Stimulated activated naive CD8-positive, alpha-beta T cell treated with anti-CD3 and anti-CD28 coated beads, Interleukin-15, amount 100 ng/mL, for 72 hours (primary cell): ENCODE data around the gene SERP1.
A peak's percentile ranks its signal among the peaks of the same experiment; 100 is the strongest.

Experiments
- ATAC-seq: fragments of 150-1000 bp; cut with Tn5 transposase; 2 replicates; pipeline ENCODE4 v1.10.0; 2021; ENCODE audit warnings: mild to moderate bottlenecking, moderate library complexity
- DNase-seq, 2 donors: peaks; one replicate each; pipeline ENCODE4 v3.0.0; 2021 to 2022
- H3K27ac Mint-ChIP-seq, 2 donors: one replicate each; pipeline ENCODE4 v1.8.0; 2022; ENCODE audit warnings: mild to moderate bottlenecking in 2 of 2, mixed read lengths in 2 of 2, moderate library complexity in 2 of 2
- H3K27me3 Mint-ChIP-seq: one replicate; pipeline ENCODE4 v1.8.0; 2022; ENCODE audit warnings: mixed read lengths
- H3K4me1 Mint-ChIP-seq: one replicate; pipeline ENCODE4 v1.8.0; 2022; ENCODE audit warnings: mild to moderate bottlenecking, mixed read lengths
- H3K4me3 Mint-ChIP-seq, 2 donors: one replicate each; pipeline ENCODE4 v1.8.0; 2022; ENCODE audit warnings: mild to moderate bottlenecking in 2 of 2, mixed read lengths in 2 of 2, moderate library complexity in 1 of 2
- H3K9me3 Mint-ChIP-seq, 2 donors: one replicate each; pipeline ENCODE4 v1.8.0; 2022; ENCODE audit warnings: mixed read lengths in 2 of 2

SERP1 gene

DNA sequence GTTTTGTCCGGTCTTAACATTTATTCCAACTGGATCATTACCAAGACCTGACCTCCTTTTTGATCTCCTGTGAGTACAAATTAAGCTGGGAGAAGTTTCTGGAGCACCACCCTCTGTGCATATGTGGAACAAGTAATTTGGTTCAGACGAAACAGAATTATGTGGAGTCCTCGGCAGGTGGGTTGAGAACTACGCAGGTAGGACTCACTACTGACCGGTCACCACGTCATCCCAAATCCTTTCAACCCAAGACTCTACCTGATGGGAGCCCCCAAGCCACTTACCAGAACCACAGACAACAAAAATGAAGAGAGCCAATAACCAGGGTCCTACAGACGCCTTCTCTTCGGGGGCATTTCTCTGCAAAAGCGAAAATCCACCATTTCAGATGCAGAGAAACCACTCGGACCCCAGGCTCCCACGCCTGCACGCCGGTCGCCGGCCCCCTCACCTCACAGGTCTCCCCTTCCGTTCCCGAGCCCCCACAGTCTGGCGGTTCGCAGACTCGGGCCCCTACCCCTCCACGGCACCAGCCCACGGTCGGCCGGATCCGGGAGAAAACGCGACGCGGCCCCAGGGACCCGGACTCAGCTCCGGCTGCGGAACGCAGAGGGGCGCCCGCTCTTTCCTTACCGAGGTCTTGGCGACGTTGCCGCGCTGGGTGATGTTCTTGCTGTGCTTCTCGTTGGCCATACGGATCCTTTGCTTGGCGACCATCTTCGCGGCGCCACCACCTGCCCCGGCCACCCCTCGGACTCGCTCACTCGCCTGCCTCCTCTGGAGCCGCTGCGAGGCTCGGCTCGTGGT lies 674 bp downstream of the SERP1 start:
- Mint-ChIP-seq H3K4me1 (peaks cover 67% of the 10 kb centered on the region), H3K9me3 (no peaks in the 10 kb centered on the region), H3K27ac (peak overlapping the region; percentile 99), H3K27me3 (no peaks in the 10 kb centered on the region), H3K4me3 (peak overlapping the region; percentile 97)
- peak; percentile 51 to 60 for DNase-seq
- ATAC-seq = peak; percentile 37

DNA sequence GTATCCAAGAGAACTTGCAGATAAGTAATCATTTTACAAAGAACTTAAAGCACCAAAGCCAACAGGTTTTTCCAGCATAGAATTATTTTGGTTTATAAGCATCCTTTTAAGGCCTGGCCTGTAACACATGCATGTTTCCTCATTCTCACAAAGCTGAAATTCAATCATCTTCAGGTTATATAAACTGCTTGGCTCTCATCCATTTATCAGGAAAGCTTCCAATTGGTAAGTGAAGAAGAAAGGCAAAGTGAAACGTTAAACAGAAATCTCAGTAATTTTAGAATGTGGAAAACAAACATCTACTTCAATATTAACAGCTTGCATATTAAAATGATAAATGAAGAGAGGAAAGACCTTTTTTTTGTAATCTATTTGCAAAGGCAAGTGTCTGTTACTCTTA lies 1.6 kb downstream of the SERP1 start:
- no peak for ATAC-seq
- Mint-ChIP-seq H3K9me3 (no peaks in the 10 kb centered on the region), H3K27ac (no peak overlapping the region), H3K27me3 (no peaks in the 10 kb centered on the region), H3K4me1 (peaks cover 64% of the 10 kb centered on the region), H3K4me3 (peak overlapping the region; percentile 60 to 97)
- DNase-seq = no peak

DNA sequence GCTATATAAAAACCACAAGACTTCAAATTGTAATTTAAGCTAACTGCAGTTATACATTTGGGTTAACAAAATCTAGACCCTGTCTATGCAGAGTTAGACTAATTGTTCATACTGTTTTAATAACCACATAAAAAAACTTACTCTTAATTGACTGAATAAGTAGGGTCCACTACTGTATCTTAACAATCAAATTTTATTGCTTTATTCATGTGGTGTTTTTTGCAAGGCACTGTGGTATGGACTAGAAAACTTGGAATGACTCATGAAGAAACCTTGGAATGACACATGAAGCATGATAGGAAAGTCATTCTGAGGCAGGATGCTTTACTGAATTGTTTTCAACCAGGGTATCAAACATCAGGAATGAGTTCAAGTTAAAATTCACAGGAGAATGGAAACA lies 2.3 kb downstream of the SERP1 start:
- H3K27ac Mint-ChIP-seq = peak overlapping the region in 1 of 2 donors; percentile 46
- ATAC-seq (no peak), DNase-seq (no peak)
- H3K9me3 Mint-ChIP-seq = no peaks in the 10 kb centered on the region
- H3K4me3 Mint-ChIP-seq = peak overlapping the region; percentile 59 to 97
- H3K27me3 Mint-ChIP-seq = no peaks in the 10 kb centered on the region
- H3K4me1 Mint-ChIP-seq = peaks cover 57% of the 10 kb centered on the region

DNA sequence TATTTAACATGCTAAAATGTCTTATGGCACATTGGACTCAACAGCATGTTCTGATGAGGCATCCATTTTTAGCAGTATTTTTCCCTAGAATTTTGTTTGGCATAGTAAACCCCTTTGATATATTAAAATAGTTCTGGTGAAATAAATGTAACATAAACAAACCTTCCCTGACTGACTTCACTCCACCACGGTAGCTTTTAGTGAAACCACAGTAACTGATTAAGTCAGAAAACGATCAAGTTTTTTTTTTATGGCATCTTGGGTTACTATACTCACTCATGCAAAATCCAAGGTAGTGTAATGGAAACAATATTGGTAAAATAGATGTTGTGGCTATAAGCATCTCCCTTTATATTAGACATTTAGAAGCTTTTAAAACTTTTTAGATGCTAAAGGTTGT lies 2.8 kb downstream of the SERP1 start:
- DNase-seq (no peak), ATAC-seq (no peak)
- Mint-ChIP-seq H3K4me1 (peaks cover 52% of the 10 kb centered on the region), H3K27ac (peak overlapping the region in 1 of 2 donors; percentile 74), H3K4me3 (peak overlapping the region in 1 of 2 donors; percentile 97), H3K9me3 (no peaks in the 10 kb centered on the region), H3K27me3 (no peaks in the 10 kb centered on the region)

DNA sequence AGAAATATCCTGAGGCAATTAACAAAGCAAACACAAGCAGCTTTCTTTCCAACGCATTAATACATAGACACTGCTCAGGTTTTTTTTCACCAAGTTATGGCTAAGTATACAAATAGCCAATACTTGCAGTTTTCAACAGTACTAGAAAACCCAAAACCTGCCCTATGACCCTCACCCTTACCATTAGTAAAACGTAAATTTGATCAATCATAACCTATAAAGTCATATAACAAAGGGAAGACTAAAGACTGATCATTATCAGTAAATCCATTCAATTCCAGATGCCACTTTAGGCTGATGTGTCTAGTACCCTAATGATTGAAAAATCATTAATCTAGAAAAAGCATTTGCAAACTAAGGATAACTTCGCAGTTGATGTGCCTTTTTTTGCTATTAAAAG lies 3.2 kb downstream of the SERP1 start:
- H3K4me3 Mint-ChIP-seq = peak overlapping the region in 1 of 2 donors; percentile 1
- no peaks in the 10 kb centered on the region for H3K27me3 Mint-ChIP-seq
- H3K9me3 Mint-ChIP-seq = no peaks in the 10 kb centered on the region
- peak overlapping the region in 1 of 2 donors; percentile 74 for H3K27ac Mint-ChIP-seq
- ATAC-seq (no peak), DNase-seq (no peak)
- peaks cover 48% of the 10 kb centered on the region for H3K4me1 Mint-ChIP-seq

DNA sequence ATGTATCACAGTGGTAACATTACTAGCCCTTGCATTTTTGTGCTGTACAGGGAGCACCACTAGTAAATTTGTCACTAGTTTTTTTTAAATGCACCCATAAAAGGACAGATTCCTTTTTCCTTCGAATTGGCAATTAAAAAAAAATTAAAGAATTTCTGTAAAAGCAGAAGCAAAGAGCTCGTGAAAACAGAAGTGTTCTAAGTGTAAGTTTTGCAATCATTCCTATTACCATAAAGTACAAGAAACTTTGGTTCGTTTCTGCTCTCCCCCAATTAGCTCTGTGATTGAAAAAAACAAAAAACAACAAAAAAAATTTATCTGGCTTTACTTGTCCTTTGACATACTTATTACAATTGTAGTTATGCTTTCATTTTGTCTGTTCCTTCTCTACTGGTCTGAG lies 5.3 kb downstream of the SERP1 start:
- no peaks in the 10 kb centered on the region for H3K27me3 Mint-ChIP-seq
- H3K4me1 Mint-ChIP-seq = peaks cover 35% of the 10 kb centered on the region
- ATAC-seq (no peak), DNase-seq (no peak)
- H3K27ac Mint-ChIP-seq = peak overlapping the region in 1 of 2 donors; percentile 57
- H3K4me3 Mint-ChIP-seq = no peak overlapping the region
- no peaks in the 10 kb centered on the region for H3K9me3 Mint-ChIP-seq

DNA sequence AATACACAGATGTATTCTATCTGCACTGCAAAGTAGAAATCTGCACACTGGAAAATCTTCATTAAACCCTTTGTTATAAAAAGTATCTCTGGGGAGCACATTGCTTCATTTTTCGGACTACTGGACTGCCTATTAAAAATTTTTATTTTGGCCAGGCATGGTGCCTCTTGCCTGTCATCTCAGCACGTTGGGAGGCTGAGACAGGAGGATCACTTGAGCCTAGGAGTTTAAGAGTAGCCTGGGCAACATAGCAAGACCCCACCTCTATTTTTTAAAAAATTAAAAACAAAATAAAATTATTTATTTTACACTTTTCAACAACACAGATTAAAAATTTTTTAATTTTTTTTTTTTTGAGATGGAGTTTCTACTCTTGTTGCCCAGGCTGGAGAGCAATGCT lies 6.0 kb downstream of the SERP1 start:
- Mint-ChIP-seq H3K27ac (no peak overlapping the region), H3K4me1 (peaks cover 35% of the 10 kb centered on the region), H3K27me3 (no peaks in the 10 kb centered on the region), H3K4me3 (no peak overlapping the region), H3K9me3 (no peaks in the 10 kb centered on the region)
- DNase-seq (no peak), ATAC-seq (no peak)

DNA sequence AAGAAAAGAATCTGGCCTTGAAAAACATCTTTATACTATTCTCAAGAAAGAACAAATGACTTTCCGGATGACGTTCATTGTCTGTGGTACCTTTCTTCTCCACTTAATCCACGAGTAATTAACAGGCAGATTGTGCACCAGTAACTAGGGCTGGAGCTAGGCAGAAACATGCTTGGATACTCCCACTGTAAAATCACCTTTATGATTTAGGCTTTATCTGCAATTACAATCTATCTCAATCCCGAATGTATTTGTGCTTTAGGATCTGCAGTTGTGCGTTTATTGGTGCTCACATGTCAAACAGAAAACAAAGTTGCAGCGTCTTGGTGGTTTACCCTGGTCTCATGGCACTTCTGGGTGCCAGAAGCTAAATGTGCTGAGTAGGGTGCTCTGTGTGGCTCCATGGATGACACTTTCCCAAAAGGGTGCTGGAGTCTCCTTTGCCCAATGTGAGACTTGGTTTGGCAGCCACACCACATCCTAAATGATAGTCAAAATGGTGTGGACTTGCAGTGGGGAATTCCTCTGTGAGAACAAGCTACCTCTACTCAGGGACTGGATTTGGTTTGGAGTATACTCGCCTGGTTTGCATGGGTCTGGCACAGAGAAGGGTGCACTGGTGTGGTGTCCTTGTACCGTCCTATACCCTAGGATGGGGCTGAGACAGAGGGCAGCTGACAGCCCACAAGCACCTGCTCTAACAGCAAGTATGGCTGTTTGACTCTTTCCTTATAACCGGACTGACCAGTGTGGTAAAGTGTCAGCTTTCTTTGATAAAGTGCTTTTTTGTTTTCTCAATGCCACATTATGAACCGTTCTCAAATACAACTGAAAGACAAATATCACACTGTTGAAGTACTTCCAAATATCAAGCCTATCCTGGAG lies 7.7 kb downstream of the SERP1 start:
- H3K27me3 Mint-ChIP-seq = no peaks in the 10 kb centered on the region
- DNase-seq (no peak), ATAC-seq (peak; percentile 59)
- H3K4me3 Mint-ChIP-seq = no peak overlapping the region
- no peaks in the 10 kb centered on the region for H3K9me3 Mint-ChIP-seq
- H3K4me1 Mint-ChIP-seq = peaks cover 27% of the 10 kb centered on the region
- H3K27ac Mint-ChIP-seq = no peak overlapping the region

DNA sequence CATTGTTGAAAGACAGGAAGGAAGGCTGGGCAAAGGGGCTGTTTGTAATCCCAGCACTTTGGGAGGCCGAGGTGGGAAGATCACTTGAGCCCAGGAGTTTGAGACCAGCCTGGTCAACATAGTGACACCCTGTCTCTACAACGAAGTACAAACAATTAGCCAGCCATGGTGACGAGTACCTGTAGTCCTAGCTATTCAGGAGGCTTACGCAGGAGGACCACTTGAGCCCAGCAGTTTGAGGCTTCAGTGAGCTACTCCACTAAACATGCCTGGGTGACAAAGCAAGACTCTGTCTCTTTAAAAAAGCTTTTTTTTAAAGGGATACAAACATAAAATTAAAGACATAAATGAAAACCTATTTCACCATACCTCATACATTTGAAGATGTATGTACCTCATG lies 11.1 kb downstream of the SERP1 start:
- Mint-ChIP-seq H3K27me3 (no peaks in the 10 kb centered on the region), H3K4me3 (no peak overlapping the region), H3K4me1 (peaks cover 11% of the 10 kb centered on the region), H3K27ac (no peak overlapping the region), H3K9me3 (no peaks in the 10 kb centered on the region)
- DNase-seq (no peak), ATAC-seq (no peak)

DNA sequence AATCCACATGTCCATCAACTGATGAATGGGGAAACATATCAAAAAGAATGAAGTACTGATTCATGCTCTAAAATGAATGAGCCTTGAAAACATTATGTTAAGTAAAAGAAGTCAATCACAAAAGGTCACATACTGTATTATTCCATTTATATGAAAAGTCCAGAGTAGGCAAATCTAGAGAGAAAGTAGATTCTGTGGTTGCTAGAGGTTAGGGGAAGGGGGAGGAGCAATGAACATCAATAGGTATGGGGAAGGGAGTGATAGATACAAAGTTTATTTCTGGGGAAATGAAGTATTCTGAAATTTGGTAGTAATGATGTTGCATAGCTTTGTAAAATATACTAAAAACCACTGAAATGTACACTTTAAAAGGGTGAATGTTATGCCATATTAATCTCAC lies 14.5 kb downstream of the SERP1 start:
- DNase-seq (no peak), ATAC-seq (peak; percentile 90)
- no peaks in the 10 kb centered on the region for H3K27me3 Mint-ChIP-seq
- peaks cover 11% of the 10 kb centered on the region for H3K4me1 Mint-ChIP-seq
- H3K27ac Mint-ChIP-seq = peak overlapping the region in 1 of 2 donors; percentile 11
- peak overlapping the region; percentile 6 to 21 for H3K4me3 Mint-ChIP-seq
- H3K9me3 Mint-ChIP-seq = no peaks in the 10 kb centered on the region

DNA sequence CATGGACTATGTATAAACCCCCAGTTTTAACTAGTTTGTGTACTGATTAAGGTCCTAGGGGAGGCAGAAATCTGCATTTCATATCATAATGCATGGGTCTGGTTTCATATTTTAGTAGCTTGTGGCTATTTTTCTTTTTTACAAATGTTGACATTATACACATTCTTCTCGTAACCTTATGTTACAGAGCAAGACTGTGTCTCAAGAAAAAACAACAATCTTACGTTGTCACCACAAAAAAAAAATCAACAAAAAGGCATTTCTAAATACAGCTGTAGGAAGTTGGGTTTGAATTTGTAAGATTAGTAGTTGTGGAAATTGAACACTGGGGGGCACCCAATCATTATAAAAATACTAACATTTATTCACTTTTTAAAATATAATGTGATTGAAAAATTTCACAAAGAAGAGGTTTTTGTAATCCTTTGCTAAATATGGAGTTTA lies 17.9 kb downstream of the SERP1 start:
- ATAC-seq (no peak), DNase-seq (no peak)
- Mint-ChIP-seq H3K4me3 (no peak overlapping the region), H3K4me1 (peaks cover 11% of the 10 kb centered on the region), H3K27me3 (no peaks in the 10 kb centered on the region), H3K27ac (no peak overlapping the region), H3K9me3 (no peaks in the 10 kb centered on the region)

DNA sequence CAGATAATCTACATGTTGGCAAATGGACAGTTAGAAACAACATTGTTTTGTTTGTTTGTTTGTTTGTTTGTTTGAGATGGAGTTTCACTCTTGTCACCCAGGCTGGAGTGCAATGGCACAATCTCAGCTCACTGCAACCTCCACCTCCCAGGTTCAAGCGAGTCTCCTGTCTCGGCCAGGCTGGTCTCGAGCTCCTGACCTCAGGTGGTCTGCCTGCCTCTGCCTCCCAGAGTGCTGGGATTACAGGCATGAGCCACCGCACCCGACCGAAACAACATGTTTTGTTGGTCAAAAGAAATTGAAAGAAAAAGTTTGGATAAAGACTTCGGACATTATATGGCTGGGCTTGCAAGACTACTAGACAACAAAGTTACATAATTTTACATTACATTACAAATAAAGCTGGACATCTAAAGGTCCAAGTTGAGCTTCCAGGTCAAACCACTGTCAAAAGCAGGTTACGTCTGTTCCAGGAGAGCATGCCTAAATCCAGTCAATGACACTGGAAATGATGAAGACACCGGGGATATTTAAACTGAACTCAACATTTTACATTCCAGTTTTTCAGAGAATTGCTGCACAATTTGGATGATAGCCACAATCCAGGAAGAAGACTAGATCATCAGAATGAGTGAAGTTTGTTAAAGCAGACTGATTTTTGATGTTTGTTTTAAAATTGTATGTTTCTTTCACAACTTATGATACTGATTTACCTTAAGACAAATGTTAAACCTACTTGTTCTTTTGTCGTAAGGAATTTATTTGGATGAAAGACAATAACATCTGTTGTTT lies 18.6 kb downstream of the SERP1 start:
- DNase-seq (no peak), ATAC-seq (no peak)
- H3K9me3 Mint-ChIP-seq = no peaks in the 10 kb centered on the region
- H3K4me3 Mint-ChIP-seq = no peak overlapping the region
- no peaks in the 10 kb centered on the region for H3K27me3 Mint-ChIP-seq
- peaks cover 11% of the 10 kb centered on the region for H3K4me1 Mint-ChIP-seq
- no peak overlapping the region for H3K27ac Mint-ChIP-seq

DNA sequence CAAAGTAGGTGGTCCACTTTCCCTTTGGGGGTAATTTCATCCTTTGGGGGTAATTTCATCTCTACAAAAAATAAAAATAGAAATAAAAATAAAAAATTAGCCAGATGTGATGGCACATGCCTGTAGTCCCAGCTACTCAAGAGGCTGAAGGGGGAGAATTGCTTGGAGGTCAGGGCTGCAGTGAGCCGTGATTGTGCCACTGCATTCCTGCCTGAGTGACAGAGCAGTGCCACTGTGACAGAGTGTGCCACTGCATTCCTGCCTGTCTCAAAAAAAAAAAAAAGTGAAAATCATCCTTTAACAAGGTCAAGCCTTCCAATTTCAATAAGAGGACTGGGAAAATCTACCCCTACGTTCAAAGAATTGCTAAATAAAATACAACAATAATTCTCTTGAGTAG lies 22.8 kb downstream of the SERP1 start:
- Mint-ChIP-seq H3K4me1 (no peaks in the 10 kb centered on the region), H3K27me3 (no peaks in the 10 kb centered on the region), H3K9me3 (no peaks in the 10 kb centered on the region), H3K27ac (no peak overlapping the region), H3K4me3 (no peak overlapping the region)
- DNase-seq (no peak), ATAC-seq (no peak)

DNA sequence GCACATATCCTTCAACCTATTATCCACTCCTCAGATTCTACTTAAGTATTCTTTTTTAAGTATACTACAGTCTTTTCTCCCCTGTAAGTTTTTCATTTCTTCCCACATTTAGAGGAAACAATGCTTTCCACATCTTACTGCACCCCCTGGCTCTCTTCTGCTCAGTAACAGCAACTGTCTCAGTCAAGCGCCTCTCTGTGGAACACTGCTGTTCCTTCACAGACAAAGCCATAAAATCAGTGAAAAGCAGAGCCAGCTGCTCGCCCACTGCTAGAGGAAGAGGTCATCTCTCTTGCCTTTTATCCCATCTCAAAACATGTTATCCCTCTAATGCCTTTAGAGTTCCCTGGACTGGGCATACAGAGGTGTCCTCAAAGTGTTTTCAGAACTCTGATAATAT lies 24.8 kb downstream of the SERP1 start:
- no peak overlapping the region for H3K4me3 Mint-ChIP-seq
- DNase-seq = no peak
- H3K27me3 Mint-ChIP-seq = no peaks in the 10 kb centered on the region
- no peaks in the 10 kb centered on the region for H3K4me1 Mint-ChIP-seq
- no peak for ATAC-seq
- no peaks in the 10 kb centered on the region for H3K9me3 Mint-ChIP-seq
- no peak overlapping the region for H3K27ac Mint-ChIP-seq

DNA sequence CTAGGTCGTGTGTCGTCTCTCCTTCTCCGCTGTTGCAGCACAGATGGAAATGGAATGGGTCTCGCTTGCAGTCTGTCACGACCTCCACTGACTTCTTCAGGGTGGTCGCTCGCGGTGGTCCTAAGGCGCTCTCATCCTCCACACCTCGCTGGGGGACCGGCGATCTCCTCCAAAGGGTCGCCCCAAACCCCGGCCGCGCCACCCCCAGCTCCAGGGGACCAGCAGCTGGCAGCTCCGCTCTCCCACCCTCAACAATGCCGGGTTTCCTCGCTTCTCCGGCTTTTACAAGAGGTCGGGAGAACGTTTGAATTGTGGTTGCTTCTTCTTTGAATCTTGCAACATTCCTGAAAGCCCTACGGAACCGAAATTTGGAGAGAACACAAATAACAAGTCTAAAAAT lies 25.9 kb downstream of the SERP1 start:
- Mint-ChIP-seq H3K4me3 (no peak overlapping the region), H3K27me3 (no peaks in the 10 kb centered on the region), H3K9me3 (no peaks in the 10 kb centered on the region), H3K4me1 (no peaks in the 10 kb centered on the region), H3K27ac (no peak overlapping the region)
- DNase-seq (no peak), ATAC-seq (no peak)
